HG02870 (cell line): Measurements from ENCODE around the gene FAM98C.
"Not testable (repeated sequence)": the region's sequence is repeated elsewhere in the genome, so short reads cannot be mapped to it uniquely, and the experiment has no call there.

ENCODE experiments used
- ATAC-seq: cut with Tn5 transposase; IDR thresholded peaks from one replicate; pipeline ENCODE4 v1.9.1; 2021; ENCODE audit warnings: mild to moderate bottlenecking, moderate library complexity; ENCODE audit not compliant: unreplicated experiment

FAM98C gene

GRCh38 chr19:38395381-38396114 lies 7.3 kb upstream of the FAM98C start:
- ATAC-seq = no peak

DNA sequence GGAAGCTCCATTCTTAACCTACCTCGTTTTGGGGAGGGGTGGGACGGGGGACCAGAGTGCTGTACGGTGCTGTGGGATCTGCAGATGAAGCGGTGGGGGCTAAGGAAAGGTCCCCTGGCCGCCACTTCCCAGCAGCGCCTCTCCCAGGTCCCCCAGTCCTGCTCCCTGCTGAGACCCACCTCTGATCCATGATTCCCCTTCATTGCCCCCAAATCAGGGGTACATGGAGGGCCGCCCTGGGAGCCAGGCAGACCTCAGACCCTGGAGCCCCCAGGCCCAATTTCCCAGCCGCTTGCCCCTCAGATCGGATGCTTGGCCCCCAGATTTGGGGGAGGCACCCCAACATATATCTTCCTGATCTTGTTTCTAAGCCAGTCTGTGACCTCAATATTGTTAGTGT lies 3.8 kb upstream of the FAM98C start:
- no peak for ATAC-seq

GRCh38 chr19:38399537-38399936 lies 3.4 kb upstream of the FAM98C start:
- ATAC-seq = no peak

- no peak for ATAC-seq
Measured at GRCh38 chr19:38400361-38400760, 2.5 kb upstream of the FAM98C start.

- no peak for ATAC-seq
Measured at GRCh38 chr19:38401148-38401547, 1.7 kb upstream of the FAM98C start.

- no peak for ATAC-seq
Measured at GRCh38 chr19:38402623-38402966, 298 bp upstream of the FAM98C start.

- no peak for ATAC-seq
Measured at GRCh38 chr19:38404858-38405257, 2.0 kb downstream of the FAM98C start.

DNA sequence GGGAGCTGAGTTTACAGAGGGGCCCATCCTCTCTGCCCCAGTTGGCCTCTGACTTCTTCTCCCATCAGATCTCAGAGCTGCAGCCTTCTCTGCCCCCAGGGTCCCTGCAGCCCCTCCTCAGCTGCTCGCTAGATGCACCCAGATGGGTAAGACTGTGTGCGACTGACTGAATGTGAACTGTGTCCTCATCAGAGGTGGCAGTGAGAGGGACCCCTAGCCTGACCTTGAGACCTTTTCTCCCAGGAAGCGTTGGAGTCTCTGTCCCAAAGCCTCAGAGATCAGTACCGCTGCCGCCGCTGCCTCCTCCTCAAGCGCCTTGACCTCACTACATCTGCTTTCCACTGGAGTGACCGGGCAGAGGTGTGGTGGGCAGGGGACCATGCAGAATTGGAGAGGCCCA lies 2.4 kb downstream of the FAM98C start:
- ATAC-seq = no peak

DNA sequence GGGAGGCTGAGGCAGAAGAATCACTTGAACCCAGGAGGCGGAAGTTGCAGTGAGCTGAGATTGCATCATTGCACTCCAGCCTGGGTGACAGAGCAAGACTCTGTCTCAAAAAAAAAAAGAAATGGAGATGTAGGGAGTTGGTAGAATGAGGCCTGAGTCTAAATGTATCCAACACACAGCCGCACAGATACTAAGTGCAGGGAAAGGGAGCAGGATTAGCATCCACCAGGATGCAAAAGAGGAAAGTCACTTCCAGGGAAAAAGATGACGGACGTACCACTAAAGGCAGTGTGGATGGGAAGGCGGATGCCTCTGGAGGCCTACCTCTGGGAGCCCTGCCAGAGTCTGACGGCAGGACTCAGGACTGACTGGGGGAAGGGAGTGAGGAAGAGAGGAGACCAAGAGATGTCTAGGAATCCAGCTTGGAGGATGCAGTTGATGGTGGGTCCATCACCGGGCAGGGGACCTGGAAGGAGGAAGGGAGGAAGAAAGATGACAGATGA lies 6.8 kb downstream of the FAM98C start:
- no peak for ATAC-seq

- ATAC-seq = not testable (repeated sequence)
Measured at GRCh38 chr19:38410407-38410806, 7.5 kb downstream of the FAM98C start.

GRCh38 chr19:38411041-38411712 lies 8.3 kb downstream of the FAM98C start:
- ATAC-seq = no peak

- ATAC-seq = not testable (repeated sequence)
Measured at GRCh38 chr19:38411898-38412297, 9.0 kb downstream of the FAM98C start.

GRCh38 chr19:38412491-38412890 lies 9.6 kb downstream of the FAM98C start:
- no peak for ATAC-seq

GRCh38 chr19:38412961-38413360 lies 10.1 kb downstream of the FAM98C start:
- ATAC-seq = no peak

- no peak for ATAC-seq
Measured at GRCh38 chr19:38413416-38413815, 10.5 kb downstream of the FAM98C start.

GRCh38 chr19:38417146-38417543 lies 14.3 kb downstream of the FAM98C start:
- ATAC-seq = no peak

DNA sequence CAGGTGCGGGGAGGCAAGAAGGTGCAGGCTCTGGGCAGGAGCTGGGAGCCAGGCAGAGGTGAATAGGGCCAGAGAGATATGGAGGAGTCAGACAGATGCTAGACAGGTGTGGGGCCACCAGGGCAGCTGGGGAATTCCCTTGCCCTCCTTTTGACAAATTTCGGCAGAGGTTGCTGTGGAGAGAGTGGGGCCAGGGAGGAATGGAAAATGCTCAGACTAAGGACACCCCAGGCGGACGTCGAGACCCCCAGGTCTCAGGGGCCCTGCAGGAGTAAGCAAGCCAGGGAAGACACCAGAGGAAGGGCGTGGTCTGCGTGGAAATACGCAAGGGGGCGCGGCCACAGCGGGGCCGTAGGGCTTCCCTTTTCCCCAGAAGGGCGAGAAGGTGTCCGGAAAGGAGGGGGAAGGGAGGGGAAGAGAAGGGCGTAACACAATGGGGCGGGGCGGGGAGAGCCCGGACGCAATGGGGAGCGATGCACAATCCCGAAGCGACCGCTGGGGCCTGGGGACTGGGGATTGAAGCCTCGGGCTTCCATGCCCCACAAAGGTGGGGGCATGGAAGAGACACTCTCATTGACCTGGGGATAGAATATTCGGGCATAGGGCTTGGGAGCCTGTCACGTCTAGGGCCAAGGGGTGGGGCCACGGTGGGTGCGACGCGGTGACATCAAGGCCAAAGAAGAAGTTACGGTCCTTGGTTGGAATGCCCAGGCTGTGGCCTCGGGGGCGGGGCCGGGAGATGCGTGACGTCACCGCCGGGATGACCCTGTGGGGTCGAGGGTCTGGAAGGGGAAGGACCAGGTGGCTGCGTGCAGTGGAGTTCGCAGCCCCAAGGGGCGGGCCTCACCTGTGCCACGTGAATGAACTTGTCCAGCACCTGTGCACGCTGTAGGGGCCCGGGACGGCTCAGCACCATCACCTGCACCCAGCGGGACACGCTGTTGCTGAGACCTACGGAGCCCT lies 14.9 kb downstream of the FAM98C start:
- no peak for ATAC-seq

- no peak for ATAC-seq
Measured at GRCh38 chr19:38420935-38421334, 18.0 kb downstream of the FAM98C start.

DNA sequence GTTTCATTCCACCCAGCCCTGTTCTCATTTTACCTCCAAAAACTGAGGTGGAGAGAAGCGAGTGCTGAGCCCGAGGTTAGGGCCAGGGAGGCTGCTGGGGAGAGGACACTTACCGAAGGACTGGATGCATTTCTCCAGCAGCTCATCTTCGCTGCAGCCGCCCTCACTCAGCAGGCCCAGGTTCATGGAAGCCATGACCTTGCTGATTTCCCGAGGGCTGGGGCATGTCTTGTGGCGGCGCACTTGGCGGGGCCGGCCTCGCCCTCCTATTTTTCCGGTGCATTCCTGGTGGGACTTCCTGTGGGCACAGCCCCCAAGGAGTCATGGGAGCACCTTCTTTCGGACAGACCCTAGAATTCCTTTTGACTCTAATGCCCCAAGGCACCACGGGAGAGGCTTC lies 19.0 kb downstream of the FAM98C start:
- no peak for ATAC-seq

DNA sequence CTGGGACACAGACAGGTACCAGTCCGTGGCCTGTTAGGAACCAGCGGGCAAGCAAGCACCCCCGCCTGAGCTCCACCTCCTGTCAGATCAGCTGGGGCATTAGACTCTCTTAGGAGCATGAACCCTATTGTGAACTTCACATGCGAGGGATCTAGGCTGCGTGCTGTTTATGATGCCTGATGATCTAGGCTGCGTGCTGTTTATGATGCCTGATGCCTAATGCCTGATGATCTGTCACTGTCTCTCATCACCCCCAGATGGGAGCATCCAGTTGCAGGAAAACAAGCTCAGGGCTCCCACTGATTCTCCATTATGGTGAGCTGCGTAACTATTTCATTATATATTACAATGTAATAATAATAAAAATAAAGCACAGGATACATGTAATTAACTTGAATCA lies 19.5 kb downstream of the FAM98C start:
- ATAC-seq = no peak

DNA sequence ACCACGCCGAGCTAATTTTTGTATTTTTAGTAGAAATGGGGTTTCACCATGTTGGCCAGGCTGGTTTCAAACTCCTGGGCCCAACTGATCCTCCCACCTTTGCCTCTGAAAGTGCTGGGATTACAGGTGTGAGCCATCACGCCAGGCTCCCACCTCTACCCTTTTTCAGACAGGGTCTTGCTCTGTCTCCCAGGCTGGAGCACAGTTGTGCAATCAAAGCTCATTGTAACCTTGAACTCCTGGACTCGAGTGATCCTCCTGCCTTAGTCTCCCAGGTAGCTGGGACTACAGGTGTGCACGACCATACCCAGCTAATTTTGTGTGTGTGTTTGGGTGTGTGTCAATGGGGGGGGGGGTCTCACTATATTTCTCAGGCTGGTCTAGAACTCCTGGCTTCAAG lies 21.4 kb downstream of the FAM98C start:
- ATAC-seq = no peak
